GM12878 (cell line): ENCODE measurements around the gene KCNA2. TPM values are rescaled to one million over a fixed set of nuclear protein-coding genes. Genes with fewer than 3 reads are reported as not detected.
A peak's percentile ranks its signal among the peaks of the same experiment; 100 is the strongest.

Source experiments
- BACH1 ChIP-seq: fragments of 450-650 bp; IDR thresholded peaks from 2 replicates; pipeline ENCODE4 v1.6.1; 2017; ENCODE audit warnings: mild to moderate bottlenecking, borderline replicate concordance
- EED ChIP-seq: sonication (generic); IDR thresholded peaks from 2 replicates; pipeline ENCODE4 v1.6.1; 2016; ENCODE audit warnings: antibody characterized with exemption, low read depth
- ETV6 ChIP-seq, 2 experiments: fragments of 450-650 bp in 1 of 2; IDR thresholded peaks in 1 of 2; conservative IDR thresholded peaks in 1 of 2; 2 replicates each; pipeline ENCODE4 v1.6.1; 2014; ENCODE audit warnings: antibody characterized with exemption in 1 of 2, borderline replicate concordance in 1 of 2, low read depth in 1 of 2, mild to moderate bottlenecking in 1 of 2, moderate library complexity in 1 of 2
- FOXK2 ChIP-seq: fragments of 450-650 bp; IDR thresholded peaks from 2 replicates; pipeline ENCODE4 v1.6.1; 2017; ENCODE audit warnings: mild to moderate bottlenecking, moderate library complexity
- FOXM1 ChIP-seq: IDR thresholded peaks from 2 replicates; pipeline ENCODE4 v1.6.1; 2012; ENCODE audit warnings: low read depth, mild to moderate bottlenecking, inconsistent platforms, low read length, moderate library complexity
- RBBP5 ChIP-seq: fragments of 200-600 bp; sonication (generic); conservative IDR thresholded peaks from 2 replicates; pipeline ENCODE4 v1.6.1; 2016
- RFX5 ChIP-seq: IDR thresholded peaks from 2 replicates; pipeline ENCODE4 v1.6.1; 2011; ENCODE audit warnings: low read depth, low read length, improper control_type of control experiment
- SIX5 ChIP-seq: IDR thresholded peaks from 2 replicates; pipeline ENCODE4 v1.6.1; 2011; ENCODE audit warnings: mild to moderate bottlenecking, low read depth, low read length, moderate library complexity; ENCODE audit not compliant: severe bottlenecking
- TCF12 ChIP-seq: IDR thresholded peaks from 2 replicates; pipeline ENCODE4 v1.6.1; 2011; ENCODE audit warnings: low read depth, mild to moderate bottlenecking, low read length
- polyA plus RNA-seq, 11 experiments: library from polyadenylated mRNA; depleted of rRNA in 4 of 11; unstranded in 6 of 11; stranded (reverse) in 5 of 11; fragments of >200 nt; fragmentation: Nextera tagmentation in 4 of 11; fragmentation: Illumina TruSeq in 1 of 11; extraction: Ambion mirVana in 4 of 11; extraction: Trizol in 1 of 11; gene quantifications; 1 replicate in 1 of 11; 2 replicates in 10 of 11; pipeline versions ENCODE4 v1.2.1 to v1.2.3, GENCODE V29; 2011 to 2016; ENCODE audit warnings: inconsistent platforms in 2 of 11, missing spikeins in 2 of 11, low read depth in 1 of 11
- total RNA-seq, 4 experiments: library from RNA; depleted of rRNA in 3 of 4; stranded (reverse); fragments of >200 nt in 3 of 4; fragmentation: Illumina TruSeq in 1 of 4; extraction: Trizol in 1 of 4; gene quantifications; 2 replicates each; pipeline versions ENCODE4 v1.2.1 to v1.2.3, GENCODE V29; 2013 to 2021
- TF ChIP-seq, protein P1 (sequence below): fragments of 450-650 bp; formaldehyde crosslinking; IDR thresholded peaks from 2 replicates; pipeline ENCODE4 v1.4.0; 2020; ENCODE audit warnings: mild to moderate bottlenecking, moderate library complexity
- TF ChIP-seq, protein P2 (sequence below): fragments of 450-650 bp; IDR thresholded peaks from 2 replicates; pipeline ENCODE4 v1.6.1; 2017; ENCODE audit warnings: mild to moderate bottlenecking
- TF ChIP-seq, protein P3 (sequence below): fragments of 450-650 bp; conservative IDR thresholded peaks from 2 replicates; pipeline ENCODE4 v1.6.1; 2017; ENCODE audit warnings: mild to moderate bottlenecking, moderate library complexity
- TF ChIP-seq, protein P4 (sequence below): fragments of 450-650 bp; formaldehyde crosslinking; IDR thresholded peaks from 2 replicates; pipeline ENCODE4 v1.4.0; 2022; ENCODE audit warnings: mild to moderate bottlenecking, moderate library complexity
- TF ChIP-seq, protein P5 (sequence below): fragments of 450-650 bp; IDR thresholded peaks from 2 replicates; pipeline ENCODE4 v1.6.1; 2017; ENCODE audit warnings: antibody characterized with exemption, mild to moderate bottlenecking, moderate library complexity

KCNA2 gene
- total and polyA plus RNA-seq, 10 of the 15 experiments (the other 5 are each of a cell fraction or from before 2014, with no cell fraction given): 0.02 to 0.56 (median 0.10) TPM; not detected in 2

GRCh38 chr1:110634455-110635311, 28.5 kb upstream of the KCNA2 start (continued):
- TF ChIP-seq, protein P1, sequence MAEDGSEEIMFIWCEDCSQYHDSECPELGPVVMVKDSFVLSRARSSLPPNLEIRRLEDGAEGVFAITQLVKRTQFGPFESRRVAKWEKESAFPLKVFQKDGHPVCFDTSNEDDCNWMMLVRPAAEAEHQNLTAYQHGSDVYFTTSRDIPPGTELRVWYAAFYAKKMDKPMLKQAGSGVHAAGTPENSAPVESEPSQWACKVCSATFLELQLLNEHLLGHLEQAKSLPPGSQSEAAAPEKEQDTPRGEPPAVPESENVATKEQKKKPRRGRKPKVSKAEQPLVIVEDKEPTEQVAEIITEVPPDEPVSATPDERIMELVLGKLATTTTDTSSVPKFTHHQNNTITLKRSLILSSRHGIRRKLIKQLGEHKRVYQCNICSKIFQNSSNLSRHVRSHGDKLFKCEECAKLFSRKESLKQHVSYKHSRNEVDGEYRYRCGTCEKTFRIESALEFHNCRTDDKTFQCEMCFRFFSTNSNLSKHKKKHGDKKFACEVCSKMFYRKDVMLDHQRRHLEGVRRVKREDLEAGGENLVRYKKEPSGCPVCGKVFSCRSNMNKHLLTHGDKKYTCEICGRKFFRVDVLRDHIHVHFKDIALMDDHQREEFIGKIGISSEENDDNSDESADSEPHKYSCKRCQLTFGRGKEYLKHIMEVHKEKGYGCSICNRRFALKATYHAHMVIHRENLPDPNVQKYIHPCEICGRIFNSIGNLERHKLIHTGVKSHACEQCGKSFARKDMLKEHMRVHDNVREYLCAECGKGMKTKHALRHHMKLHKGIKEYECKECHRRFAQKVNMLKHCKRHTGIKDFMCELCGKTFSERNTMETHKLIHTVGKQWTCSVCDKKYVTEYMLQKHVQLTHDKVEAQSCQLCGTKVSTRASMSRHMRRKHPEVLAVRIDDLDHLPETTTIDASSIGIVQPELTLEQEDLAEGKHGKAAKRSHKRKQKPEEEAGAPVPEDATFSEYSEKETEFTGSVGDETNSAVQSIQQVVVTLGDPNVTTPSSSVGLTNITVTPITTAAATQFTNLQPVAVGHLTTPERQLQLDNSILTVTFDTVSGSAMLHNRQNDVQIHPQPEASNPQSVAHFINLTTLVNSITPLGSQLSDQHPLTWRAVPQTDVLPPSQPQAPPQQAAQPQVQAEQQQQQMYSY (CRISPR knock-in tag): no peak
- no peak for TF ChIP-seq RFX5
- no peak for TF ChIP-seq FOXK2
- TF ChIP-seq RBBP5: no peak
- TF ChIP-seq ETV6 (conservative IDR thresholded peaks at IDR 0.05 in 1 of 2, IDR thresholded peaks at IDR 0.05 in 1 of 2; ENCODE audit: borderline replicate concordance in 1 of 2, low read depth in 1 of 2): peak in 1 of 2 experiments; percentile 79; a peak in 2 of 4 replicates
- TF ChIP-seq, protein P2, sequence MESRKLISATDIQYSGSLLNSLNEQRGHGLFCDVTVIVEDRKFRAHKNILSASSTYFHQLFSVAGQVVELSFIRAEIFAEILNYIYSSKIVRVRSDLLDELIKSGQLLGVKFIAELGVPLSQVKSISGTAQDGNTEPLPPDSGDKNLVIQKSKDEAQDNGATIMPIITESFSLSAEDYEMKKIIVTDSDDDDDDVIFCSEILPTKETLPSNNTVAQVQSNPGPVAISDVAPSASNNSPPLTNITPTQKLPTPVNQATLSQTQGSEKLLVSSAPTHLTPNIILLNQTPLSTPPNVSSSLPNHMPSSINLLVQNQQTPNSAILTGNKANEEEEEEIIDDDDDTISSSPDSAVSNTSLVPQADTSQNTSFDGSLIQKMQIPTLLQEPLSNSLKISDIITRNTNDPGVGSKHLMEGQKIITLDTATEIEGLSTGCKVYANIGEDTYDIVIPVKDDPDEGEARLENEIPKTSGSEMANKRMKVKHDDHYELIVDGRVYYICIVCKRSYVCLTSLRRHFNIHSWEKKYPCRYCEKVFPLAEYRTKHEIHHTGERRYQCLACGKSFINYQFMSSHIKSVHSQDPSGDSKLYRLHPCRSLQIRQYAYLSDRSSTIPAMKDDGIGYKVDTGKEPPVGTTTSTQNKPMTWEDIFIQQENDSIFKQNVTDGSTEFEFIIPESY: no peak
- TF ChIP-seq TCF12: peak; percentile 96
- TF ChIP-seq, protein P3, sequence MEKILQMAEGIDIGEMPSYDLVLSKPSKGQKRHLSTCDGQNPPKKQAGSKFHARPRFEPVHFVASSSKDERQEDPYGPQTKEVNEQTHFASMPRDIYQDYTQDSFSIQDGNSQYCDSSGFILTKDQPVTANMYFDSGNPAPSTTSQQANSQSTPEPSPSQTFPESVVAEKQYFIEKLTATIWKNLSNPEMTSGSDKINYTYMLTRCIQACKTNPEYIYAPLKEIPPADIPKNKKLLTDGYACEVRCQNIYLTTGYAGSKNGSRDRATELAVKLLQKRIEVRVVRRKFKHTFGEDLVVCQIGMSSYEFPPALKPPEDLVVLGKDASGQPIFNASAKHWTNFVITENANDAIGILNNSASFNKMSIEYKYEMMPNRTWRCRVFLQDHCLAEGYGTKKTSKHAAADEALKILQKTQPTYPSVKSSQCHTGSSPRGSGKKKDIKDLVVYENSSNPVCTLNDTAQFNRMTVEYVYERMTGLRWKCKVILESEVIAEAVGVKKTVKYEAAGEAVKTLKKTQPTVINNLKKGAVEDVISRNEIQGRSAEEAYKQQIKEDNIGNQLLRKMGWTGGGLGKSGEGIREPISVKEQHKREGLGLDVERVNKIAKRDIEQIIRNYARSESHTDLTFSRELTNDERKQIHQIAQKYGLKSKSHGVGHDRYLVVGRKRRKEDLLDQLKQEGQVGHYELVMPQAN: no peak
- TF ChIP-seq EED: peak; percentile 97
- TF ChIP-seq SIX5: no peak
- peak; percentile 44; the same call in 1 of the 2 replicates for TF ChIP-seq BACH1
- TF ChIP-seq, protein P4, sequence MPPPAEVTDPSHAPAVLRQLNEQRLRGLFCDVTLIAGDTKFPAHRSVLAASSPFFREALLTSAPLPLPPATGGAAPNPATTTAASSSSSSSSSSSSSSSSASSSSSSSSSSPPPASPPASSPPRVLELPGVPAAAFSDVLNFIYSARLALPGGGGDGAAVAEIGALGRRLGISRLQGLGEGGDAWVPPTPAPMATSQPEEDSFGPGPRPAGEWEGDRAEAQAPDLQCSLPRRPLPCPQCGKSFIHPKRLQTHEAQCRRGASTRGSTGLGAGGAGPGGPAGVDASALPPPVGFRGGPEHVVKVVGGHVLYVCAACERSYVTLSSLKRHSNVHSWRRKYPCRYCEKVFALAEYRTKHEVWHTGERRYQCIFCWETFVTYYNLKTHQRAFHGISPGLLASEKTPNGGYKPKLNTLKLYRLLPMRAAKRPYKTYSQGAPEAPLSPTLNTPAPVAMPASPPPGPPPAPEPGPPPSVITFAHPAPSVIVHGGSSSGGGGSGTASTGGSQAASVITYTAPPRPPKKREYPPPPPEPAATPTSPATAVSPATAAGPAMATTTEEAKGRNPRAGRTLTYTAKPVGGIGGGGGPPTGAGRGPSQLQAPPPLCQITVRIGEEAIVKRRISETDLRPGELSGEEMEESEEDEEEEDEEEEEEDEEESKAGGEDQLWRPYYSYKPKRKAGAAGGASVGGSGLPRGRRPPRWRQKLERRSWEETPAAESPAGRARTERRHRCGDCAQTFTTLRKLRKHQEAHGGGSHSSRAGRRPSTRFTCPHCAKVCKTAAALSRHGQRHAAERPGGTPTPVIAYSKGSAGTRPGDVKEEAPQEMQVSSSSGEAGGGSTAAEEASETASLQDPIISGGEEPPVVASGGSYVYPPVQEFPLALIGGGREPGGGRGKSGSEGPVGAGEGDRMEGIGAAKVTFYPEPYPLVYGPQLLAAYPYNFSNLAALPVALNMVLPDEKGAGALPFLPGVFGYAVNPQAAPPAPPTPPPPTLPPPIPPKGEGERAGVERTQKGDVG (CRISPR knock-in tag): no peak
- TF ChIP-seq, protein P5, sequence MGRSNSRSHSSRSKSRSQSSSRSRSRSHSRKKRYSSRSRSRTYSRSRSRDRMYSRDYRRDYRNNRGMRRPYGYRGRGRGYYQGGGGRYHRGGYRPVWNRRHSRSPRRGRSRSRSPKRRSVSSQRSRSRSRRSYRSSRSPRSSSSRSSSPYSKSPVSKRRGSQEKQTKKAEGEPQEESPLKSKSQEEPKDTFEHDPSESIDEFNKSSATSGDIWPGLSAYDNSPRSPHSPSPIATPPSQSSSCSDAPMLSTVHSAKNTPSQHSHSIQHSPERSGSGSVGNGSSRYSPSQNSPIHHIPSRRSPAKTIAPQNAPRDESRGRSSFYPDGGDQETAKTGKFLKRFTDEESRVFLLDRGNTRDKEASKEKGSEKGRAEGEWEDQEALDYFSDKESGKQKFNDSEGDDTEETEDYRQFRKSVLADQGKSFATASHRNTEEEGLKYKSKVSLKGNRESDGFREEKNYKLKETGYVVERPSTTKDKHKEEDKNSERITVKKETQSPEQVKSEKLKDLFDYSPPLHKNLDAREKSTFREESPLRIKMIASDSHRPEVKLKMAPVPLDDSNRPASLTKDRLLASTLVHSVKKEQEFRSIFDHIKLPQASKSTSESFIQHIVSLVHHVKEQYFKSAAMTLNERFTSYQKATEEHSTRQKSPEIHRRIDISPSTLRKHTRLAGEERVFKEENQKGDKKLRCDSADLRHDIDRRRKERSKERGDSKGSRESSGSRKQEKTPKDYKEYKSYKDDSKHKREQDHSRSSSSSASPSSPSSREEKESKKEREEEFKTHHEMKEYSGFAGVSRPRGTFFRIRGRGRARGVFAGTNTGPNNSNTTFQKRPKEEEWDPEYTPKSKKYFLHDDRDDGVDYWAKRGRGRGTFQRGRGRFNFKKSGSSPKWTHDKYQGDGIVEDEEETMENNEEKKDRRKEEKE: no peak
- TF ChIP-seq FOXM1: peak; percentile 75; the same call in 1 of the 2 replicates
